GM15510 (cell line): ENCODE measurements around the gene RAX.

Experiments
- POLR2A ChIP-seq: IDR thresholded peaks from 3 replicates; pipeline ENCODE4 v1.6.1; 2011; ENCODE audit warnings: borderline replicate concordance; ENCODE audit not compliant: insufficient read length; ENCODE audit errors: extremely low read depth

Gene RAX

GRCh38 chr18:59272891-59273758 lies at the start of gene RAX:
Gene RAX (minus strand): TSS chr18:59273454. CDS start chr18:59273206, 248 bp downstream.
- TF ChIP-seq POLR2A = no peak

GRCh38 chr18:59318460-59319050 lies 45.3 kb upstream of the RAX start, which contains the start of gene CPLX4:
Gene CPLX4 (minus strand): TSS chr18:59318649. CDS start chr18:59318462, 187 bp downstream.
- TF ChIP-seq POLR2A = no peak

- TF ChIP-seq POLR2A = no peak
Observed at GRCh38 chr18:59311631-59312030, 38.4 kb upstream of the RAX start.

- no peak for TF ChIP-seq POLR2A
Observed at GRCh38 chr18:59308938-59309260, 35.6 kb upstream of the RAX start.

- TF ChIP-seq POLR2A = no peak
Observed at GRCh38 chr18:59308248-59308937, 35.1 kb upstream of the RAX start.

GRCh38 chr18:59306640-59307039 lies 33.4 kb upstream of the RAX start:
- no peak for TF ChIP-seq POLR2A

- TF ChIP-seq POLR2A = no peak
Observed at GRCh38 chr18:59305295-59305694, 32.0 kb upstream of the RAX start.

- TF ChIP-seq POLR2A = no peak
Observed at GRCh38 chr18:59303656-59304195, 30.5 kb upstream of the RAX start.

- TF ChIP-seq POLR2A = no peak
Observed at GRCh38 chr18:59303006-59303405, 29.8 kb upstream of the RAX start.

GRCh38 chr18:59301929-59302328 lies 28.7 kb upstream of the RAX start:
- TF ChIP-seq POLR2A = no peak

GRCh38 chr18:59300676-59301285 lies 27.5 kb upstream of the RAX start:
- TF ChIP-seq POLR2A = no peak

- TF ChIP-seq POLR2A = no peak
Observed at GRCh38 chr18:59298871-59299270, 25.6 kb upstream of the RAX start.

- no peak for TF ChIP-seq POLR2A
Observed at GRCh38 chr18:59293317-59293716, 20.1 kb upstream of the RAX start.

- TF ChIP-seq POLR2A = no peak
Observed at GRCh38 chr18:59286341-59286740, 13.1 kb upstream of the RAX start.

GRCh38 chr18:59282341-59282740 lies 9.1 kb upstream of the RAX start:
- TF ChIP-seq POLR2A = no peak
